Activated CD8-positive, alpha-beta memory T cell treated with anti-CD3 and anti-CD28 coated beads, Interleukin-2, amount 50 U/mL, for 4 hours (primary cell): ENCODE data around the gene BAIAP2L1.
"Not testable (repeated sequence)": the region's sequence is repeated elsewhere in the genome, so short reads cannot be mapped to it uniquely, and the experiment has no call there.

Experiments used
- DNase-seq: peaks from one replicate; pipeline ENCODE4 v3.0.0-alpha.2; 2020

Gene BAIAP2L1

GRCh38 chr7:98400542-98401340 lies at the start of gene BAIAP2L1:
Gene BAIAP2L1 (minus strand): TSS chr7:98401090. CDS start chr7:98400852, 238 bp downstream.
- peak; percentile 83 for DNase-seq

- DNase-seq: no peak
Measured at GRCh38 chr7:98448766-98449165, 47.9 kb upstream of the BAIAP2L1 start.

GRCh38 chr7:98440992-98441391 lies 40.1 kb upstream of the BAIAP2L1 start:
- not testable (repeated sequence) for DNase-seq

GRCh38 chr7:98439484-98439883 lies 38.6 kb upstream of the BAIAP2L1 start:
- DNase-seq: no peak

GRCh38 chr7:98434087-98434486 lies 33.2 kb upstream of the BAIAP2L1 start:
- DNase-seq: no peak

GRCh38 chr7:98429799-98430198 lies 28.9 kb upstream of the BAIAP2L1 start:
- no peak for DNase-seq

- no peak for DNase-seq
Measured at GRCh38 chr7:98423043-98423442, 22.2 kb upstream of the BAIAP2L1 start.

- peak; percentile 64 for DNase-seq
Measured at GRCh38 chr7:98420966-98421612, 20.2 kb upstream of the BAIAP2L1 start.

GRCh38 chr7:98419988-98420387 lies 19.1 kb upstream of the BAIAP2L1 start:
- not testable (repeated sequence) for DNase-seq

- not testable (repeated sequence) for DNase-seq
Measured at GRCh38 chr7:98419316-98419691, 18.4 kb upstream of the BAIAP2L1 start.

GRCh38 chr7:98418636-98419315 lies 17.9 kb upstream of the BAIAP2L1 start:
- DNase-seq: no peak

- DNase-seq: no peak
Measured at GRCh38 chr7:98418271-98418635, 17.4 kb upstream of the BAIAP2L1 start.

GRCh38 chr7:98417604-98418270 lies 16.8 kb upstream of the BAIAP2L1 start:
- not testable (repeated sequence) for DNase-seq

GRCh38 chr7:98414205-98414900 lies 13.5 kb upstream of the BAIAP2L1 start:
- no peak for DNase-seq

- DNase-seq: not testable (repeated sequence)
Measured at GRCh38 chr7:98413655-98414054, 12.8 kb upstream of the BAIAP2L1 start.

- DNase-seq: no peak
Measured at GRCh38 chr7:98409843-98410242, 9.0 kb upstream of the BAIAP2L1 start.

- DNase-seq: not testable (repeated sequence)
Measured at GRCh38 chr7:98408146-98408545, 7.3 kb upstream of the BAIAP2L1 start.

GRCh38 chr7:98406827-98407226 lies 5.9 kb upstream of the BAIAP2L1 start:
- no peak for DNase-seq

GRCh38 chr7:98404840-98405239 lies 4.0 kb upstream of the BAIAP2L1 start:
- no peak for DNase-seq

GRCh38 chr7:98399890-98400541 lies 874 bp downstream of the BAIAP2L1 start:
- no peak for DNase-seq

- DNase-seq: no peak
Measured at GRCh38 chr7:98399462-98399861, 1.4 kb downstream of the BAIAP2L1 start.
